GM12873 (cell line): ENCODE results near the gene MTRF1.

Experiments used
- CTCF ChIP-seq: IDR thresholded peaks from 2 replicates; pipeline ENCODE4 v1.5.1; 2012; ENCODE audit warnings: low read depth, mild to moderate bottlenecking, moderate library complexity, low read length, control low read depth; ENCODE audit not compliant: insufficient read depth; ENCODE audit errors: missing control alignments

Gene MTRF1

GRCh38 chr13:41199526-41199925 lies 63.9 kb downstream of the MTRF1 start:
- TF ChIP-seq CTCF, result no peak

GRCh38 chr13:41199079-41199478 lies 64.3 kb downstream of the MTRF1 start:
- no peak for TF ChIP-seq CTCF

GRCh38 chr13:41196620-41197019 lies 66.8 kb downstream of the MTRF1 start:
- peak; percentile 23 for TF ChIP-seq CTCF

- TF ChIP-seq CTCF, result no peak
Measured at GRCh38 chr13:41196011-41196410, 67.4 kb downstream of the MTRF1 start.

- TF ChIP-seq CTCF, result no peak
Measured at GRCh38 chr13:41193919-41194824, 69.2 kb downstream of the MTRF1 start, which contains the start of gene KBTBD7. TSS of gene KBTBD7 (minus strand) at chr13:41194569. CDS start at chr13:41194257, 312 bp downstream.

- TF ChIP-seq CTCF, result no peak
Measured at GRCh38 chr13:41193469-41193868, 69.9 kb downstream of the MTRF1 start.

GRCh38 chr13:41188584-41188983 lies 74.8 kb downstream of the MTRF1 start:
- TF ChIP-seq CTCF, result no peak
